ENCODE measurements around the gene SPON1. TPM values are rescaled to one million over a fixed set of nuclear protein-coding genes. Genes with fewer than 3 reads are reported as not detected.
A peak's percentile ranks its signal among the peaks of the same experiment; 100 is the strongest.

SPON1 gene
- total RNA-seq, 2 experiments from 2014 or later, result 2.1 to 2.2 TPM

GRCh38 chr11:14070896-14071295 is 108.4 kb downstream of the SPON1 start:
- POLR2A ChIA-PET, result no interaction called here
- no peaks in the 10 kb centered on the region for H3K9me3 Mint-ChIP-seq
- CTCF ChIA-PET, result no interaction called here
- H3K36me3 Mint-ChIP-seq (ENCODE audit: low read depth), result no peaks in the 10 kb centered on the region
- TF ChIP-seq CTCF (IDR thresholded peaks at IDR 0.05), result no peak
- H3K27me3 ChIP-seq (ENCODE audit: control insufficient read depth in 1 of 2, insufficient read depth in 2 of 2, low read length in 2 of 2), result no peaks in the 10 kb centered on the region
- peaks cover 21% of the 10 kb centered on the region for H3K4me1 ChIP-seq (ENCODE audit: insufficient read depth, low read length)
- no peaks in the 10 kb centered on the region for H3K9me3 ChIP-seq (ENCODE audit: control insufficient read depth in 1 of 2, insufficient read depth in 1 of 2, low read length in 2 of 2)
- no peak overlapping the region for H3K4me3 Mint-ChIP-seq
- no peak overlapping the region for H3K27ac Mint-ChIP-seq
- H3K4me1 Mint-ChIP-seq (ENCODE audit: low read depth), result peaks cover 35% of the 10 kb centered on the region
- DNase-seq (no peak), ATAC-seq (ENCODE audit: poor library complexity) (no peak)
- H3K36me3 ChIP-seq (ENCODE audit: insufficient read depth, low read length), result no peaks in the 10 kb centered on the region
- no peak overlapping the region for H3K4me3 ChIP-seq (ENCODE audit: low read length)
- intact Hi-C loops (cut with DNase I, micrococcal nuclease), result no loop called here
- no peaks in the 10 kb centered on the region for H3K27me3 Mint-ChIP-seq
- H3K27ac ChIP-seq (ENCODE audit: low read depth in 1 of 2, low read length in 2 of 2), result no peak overlapping the region

- ChIA-PET CTCF (interaction anchor here (0.8 kb wide), 1 partner anchor 118 kb away, joined by 3 read pairs; no protein-coding TSS in a partner anchor), POLR2A (interaction anchor here (1.0 kb wide), 1 partner anchor 9 kb away, joined by 4 read pairs; no protein-coding TSS in a partner anchor)
- ATAC-seq (ENCODE audit: poor library complexity), result no peak
- Histone ChIP-seq H3K4me3 (ENCODE audit: low read length) (no peak overlapping the region), H3K36me3 (ENCODE audit: insufficient read depth, low read length) (no peaks in the 10 kb centered on the region), H3K9me3 (ENCODE audit: control insufficient read depth in 1 of 2, insufficient read depth in 1 of 2, low read length in 2 of 2) (no peaks in the 10 kb centered on the region), H3K27me3 (ENCODE audit: control insufficient read depth in 1 of 2, insufficient read depth in 2 of 2, low read length in 2 of 2) (no peaks in the 10 kb centered on the region), H3K27ac (ENCODE audit: low read depth in 1 of 2, low read length in 2 of 2) (peak overlapping the region; percentile 8 to 24), H3K4me1 (ENCODE audit: insufficient read depth, low read length) (peaks cover 40% of the 10 kb centered on the region)
- TF ChIP-seq CTCF (IDR thresholded peaks at IDR 0.05), result no peak
- no peak for DNase-seq
- no peaks in the 10 kb centered on the region for H3K9me3 Mint-ChIP-seq
- peaks cover 60% of the 10 kb centered on the region for H3K4me1 Mint-ChIP-seq (ENCODE audit: low read depth)
- peak overlapping the region; percentile 77 for H3K4me3 Mint-ChIP-seq
- intact Hi-C loops (cut with DNase I, micrococcal nuclease), result loop anchor here in 1 of 2 experiments (2.0 kb wide), 1 partner anchor 109 kb away; no protein-coding TSS in a partner anchor
- peak overlapping the region; percentile 92 for H3K27ac Mint-ChIP-seq
- H3K36me3 Mint-ChIP-seq (ENCODE audit: low read depth), result peaks cover under 1% of the 10 kb centered on the region
- H3K27me3 Mint-ChIP-seq, result no peaks in the 10 kb centered on the region
Measured at GRCh38 chr11:14073849-14074476, 111.4 kb downstream of the SPON1 start.

GRCh38 chr11:14075118-14076078 is 112.9 kb downstream of the SPON1 start:
- H3K36me3 Mint-ChIP-seq (ENCODE audit: low read depth), result peaks cover 4% of the 10 kb centered on the region
- H3K9me3 ChIP-seq (ENCODE audit: control insufficient read depth in 1 of 2, insufficient read depth in 1 of 2, low read length in 2 of 2), result no peaks in the 10 kb centered on the region
- H3K27ac Mint-ChIP-seq, result peak overlapping the region; percentile 92
- no peaks in the 10 kb centered on the region for H3K9me3 Mint-ChIP-seq
- ChIA-PET CTCF (interaction anchor here (0.8 kb wide), 1 partner anchor 119 kb away, joined by 3 read pairs; no protein-coding TSS in a partner anchor), POLR2A (interaction anchor here (0.7 to 2.3 kb wide), 9 partner anchors 11 to 613 kb away, joined by 3 to 10 read pairs (median 4); partner anchors contain the start of gene BTBD10)
- no peaks in the 10 kb centered on the region for H3K36me3 ChIP-seq (ENCODE audit: insufficient read depth, low read length)
- peak overlapping the region; percentile 7 to 24 for H3K27ac ChIP-seq (ENCODE audit: low read depth in 1 of 2, low read length in 2 of 2)
- intact Hi-C loops (cut with DNase I, micrococcal nuclease), result loop anchor here (1.0 to 5.0 kb wide), 5 partner anchors 72 to 218 kb away; no protein-coding TSS in a partner anchor
- peak overlapping the region; percentile 77 for H3K4me3 Mint-ChIP-seq
- no peaks in the 10 kb centered on the region for H3K27me3 ChIP-seq (ENCODE audit: control insufficient read depth in 1 of 2, insufficient read depth in 2 of 2, low read length in 2 of 2)
- no peak for TF ChIP-seq CTCF (IDR thresholded peaks at IDR 0.05)
- no peaks in the 10 kb centered on the region for H3K27me3 Mint-ChIP-seq
- ATAC-seq (ENCODE audit: poor library complexity) (peak; percentile 90), DNase-seq (peak; percentile 39 to 85 (median 59))
- H3K4me1 ChIP-seq (ENCODE audit: insufficient read depth, low read length), result peaks cover 46% of the 10 kb centered on the region
- H3K4me3 ChIP-seq (ENCODE audit: low read length), result peak overlapping the region; percentile 45
- peaks cover 71% of the 10 kb centered on the region for H3K4me1 Mint-ChIP-seq (ENCODE audit: low read depth)
